Measurements from ENCODE around the gene LGALS14.
"Not testable (repeated sequence)": the region's sequence is repeated elsewhere in the genome, so short reads cannot be mapped to it uniquely, and the experiment has no call there.

The LGALS14 gene

GRCh38 chr19:39696387-39696786 lies 7.9 kb upstream of the LGALS14 start:
- DNase-seq, result no peak

- no peak for DNase-seq
These were observed 5.7 kb upstream of the LGALS14 start for GRCh38 chr19:39698535-39698934.

- DNase-seq, result no peak
These were observed 3.0 kb upstream of the LGALS14 start for GRCh38 chr19:39701291-39701690.

GRCh38 chr19:39705578-39706188 lies 1.4 kb downstream of the LGALS14 start:
- no peak for DNase-seq

- no peak for DNase-seq
These were observed 4.3 kb downstream of the LGALS14 start for GRCh38 chr19:39708594-39708993.

GRCh38 chr19:39709026-39709872 lies 5.0 kb downstream of the LGALS14 start:
- DNase-seq, result no peak

- no peak for DNase-seq
These were observed 6.1 kb downstream of the LGALS14 start for GRCh38 chr19:39710333-39710890.

GRCh38 chr19:39720144-39720543 lies 15.9 kb downstream of the LGALS14 start:
- DNase-seq, result not testable (repeated sequence)

GRCh38 chr19:39725995-39726394 lies 21.7 kb downstream of the LGALS14 start:
- no peak for DNase-seq

GRCh38 chr19:39727070-39727800 lies 23.0 kb downstream of the LGALS14 start:
- no peak for DNase-seq

GRCh38 chr19:39728040-39728439 lies 23.8 kb downstream of the LGALS14 start:
- no peak for DNase-seq

GRCh38 chr19:39729594-39729993 lies 25.3 kb downstream of the LGALS14 start:
- no peak for DNase-seq

GRCh38 chr19:39731685-39732084 lies 27.4 kb downstream of the LGALS14 start:
- DNase-seq, result no peak

GRCh38 chr19:39733841-39734240 lies 29.6 kb downstream of the LGALS14 start:
- DNase-seq, result no peak

GRCh38 chr19:39735688-39736087 lies 31.4 kb downstream of the LGALS14 start:
- no peak for DNase-seq

- DNase-seq, result no peak
These were observed 31.8 kb downstream of the LGALS14 start for GRCh38 chr19:39736088-39736487.

- DNase-seq, result no peak
These were observed 33.1 kb downstream of the LGALS14 start for GRCh38 chr19:39737351-39737750.

- no peak for DNase-seq
These were observed 33.6 kb downstream of the LGALS14 start, which contains the start of gene CLC for GRCh38 chr19:39737891-39738290. Gene CLC, minus strand, starts transcription at chr19:39738029. Its CDS starts 77 bp downstream, at chr19:39737952.

- DNase-seq, result no peak
These were observed 34.5 kb downstream of the LGALS14 start for GRCh38 chr19:39738814-39739213.

GRCh38 chr19:39740395-39740794 lies 36.1 kb downstream of the LGALS14 start:
- no peak for DNase-seq

GRCh38 chr19:39745643-39746042 lies 41.4 kb downstream of the LGALS14 start:
- DNase-seq, result no peak

GRCh38 chr19:39746836-39747529 lies 42.7 kb downstream of the LGALS14 start:
- no peak for DNase-seq

All from fibroblast of skin of abdomen (primary cell).